GM13976 (cell line): ENCODE data around the gene SLC52A3.

Experiments
- DNase-seq: peaks from one replicate; pipeline ENCODE4 v3.0.0; 2012; ENCODE audit warnings: low spot score
- CTCF ChIP-seq: IDR thresholded peaks from 2 replicates; pipeline ENCODE4 v1.5.1; 2012; ENCODE audit warnings: borderline replicate concordance, mild to moderate bottlenecking; ENCODE audit not compliant: insufficient read depth; ENCODE audit errors: extremely low read depth, missing control alignments, control extremely low read depth
- in situ Hi-C: fragments of 300-500 bp; cut with MboI; formaldehyde crosslinking; loops from one replicate; pipeline ENCODE4 v1.12.0; 2022; ENCODE audit warnings: low sequenced_read_pairs, mixed read lengths, inconsistent platforms; ENCODE audit not compliant: unreplicated experiment

The SLC52A3 gene

DNA sequence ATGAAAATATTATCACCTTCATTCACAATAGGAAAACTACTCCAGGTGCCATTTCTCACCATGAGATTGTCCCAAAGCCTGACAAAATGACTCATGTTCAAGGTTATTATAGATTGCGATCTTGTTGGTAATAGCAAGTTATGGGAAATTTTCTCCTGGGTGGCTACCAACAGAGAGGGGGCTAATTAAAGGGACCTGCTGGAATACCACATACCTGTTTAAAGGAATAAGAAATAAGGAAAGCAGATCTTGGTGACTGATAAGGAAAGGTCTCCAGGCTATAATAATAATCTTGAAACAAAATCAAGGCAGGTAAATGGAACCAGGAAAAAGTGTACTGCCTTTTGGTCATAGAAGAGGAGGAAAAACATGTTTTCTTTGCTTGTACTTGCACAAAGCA lies 1.4 kb downstream of the SLC52A3 start:
- in situ Hi-C loops, result no loop called here
- DNase-seq, result no peak
- TF ChIP-seq CTCF, result no peak

GRCh38 chr20:764255-764654 lies 4.0 kb downstream of the SLC52A3 start:
- no peak for TF ChIP-seq CTCF
- in situ Hi-C loops, result no loop called here
- no peak for DNase-seq

DNA sequence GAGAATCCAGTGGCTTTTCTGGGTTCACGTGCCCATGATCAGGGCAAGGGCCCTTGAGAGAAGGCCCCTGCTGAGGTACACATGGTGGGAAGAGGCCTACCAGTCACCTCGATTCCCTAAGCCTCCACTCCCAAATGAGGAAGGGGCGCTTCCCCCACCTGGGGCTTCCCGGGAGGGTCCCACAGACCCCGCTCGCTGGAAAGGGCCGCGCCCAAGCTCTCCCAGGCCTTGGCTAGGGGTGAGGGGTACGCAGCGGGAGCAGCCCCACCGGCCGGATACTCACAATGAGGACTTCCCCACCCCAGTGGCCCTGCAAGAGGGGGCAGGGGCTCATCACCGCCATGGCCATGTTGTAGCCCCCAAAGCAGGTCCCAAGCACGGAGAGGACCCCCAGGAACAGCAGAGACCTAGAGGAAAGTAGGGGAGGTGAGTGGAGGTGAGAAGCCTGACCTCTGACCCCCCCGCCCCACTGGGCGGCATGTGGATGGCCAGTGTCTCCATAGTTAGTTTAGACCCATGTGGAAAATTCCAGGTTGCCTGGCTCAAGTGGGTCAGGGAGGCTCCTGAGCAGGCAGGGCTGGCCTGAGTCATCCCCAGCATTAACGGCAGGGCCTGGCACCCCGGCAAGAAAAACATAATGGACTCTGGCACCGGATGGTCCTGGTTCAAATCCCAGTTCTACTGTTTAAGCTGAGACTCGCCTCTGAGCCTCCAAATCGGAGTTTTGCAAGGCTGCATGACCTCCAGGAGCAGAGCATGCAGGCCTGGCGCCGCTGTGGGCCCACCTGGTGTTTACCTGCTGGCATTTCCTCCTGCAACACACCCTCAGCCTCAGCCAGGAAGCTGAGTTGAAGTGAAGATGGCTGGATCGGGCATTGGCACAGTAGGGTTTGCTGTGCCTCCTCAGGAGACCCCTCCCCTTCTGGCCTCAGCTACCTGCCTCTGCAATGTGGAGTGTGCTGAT lies 6.6 kb downstream of the SLC52A3 start:
- no peak for DNase-seq
- TF ChIP-seq CTCF, result no peak
- in situ Hi-C loops, result no loop called here

GRCh38 chr20:760751-761417 lies 7.4 kb downstream of the SLC52A3 start:
- in situ Hi-C loops, result no loop called here
- peak; percentile 85 for DNase-seq
- TF ChIP-seq CTCF, result peak; percentile 77

DNA sequence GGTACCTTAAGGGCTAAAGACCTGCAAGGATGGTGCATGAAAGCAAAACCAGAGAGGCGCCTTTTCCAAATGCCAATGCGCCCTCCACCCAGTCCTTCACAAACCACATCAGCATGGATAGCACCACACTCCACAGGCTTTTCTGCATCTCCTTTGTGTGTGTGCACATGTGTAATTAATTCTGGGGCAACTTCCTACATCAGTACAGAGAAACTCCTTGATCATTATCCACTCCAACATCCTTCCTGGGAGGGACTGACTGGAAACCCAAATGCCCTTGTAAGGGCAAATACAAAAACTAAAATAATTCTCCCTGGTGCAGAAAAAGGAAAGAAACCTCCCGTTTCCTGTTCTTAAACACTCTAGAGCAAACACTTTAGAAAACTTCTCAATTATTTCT lies 10.8 kb downstream of the SLC52A3 start:
- in situ Hi-C loops, result no loop called here
- TF ChIP-seq CTCF, result no peak
- DNase-seq, result no peak

DNA sequence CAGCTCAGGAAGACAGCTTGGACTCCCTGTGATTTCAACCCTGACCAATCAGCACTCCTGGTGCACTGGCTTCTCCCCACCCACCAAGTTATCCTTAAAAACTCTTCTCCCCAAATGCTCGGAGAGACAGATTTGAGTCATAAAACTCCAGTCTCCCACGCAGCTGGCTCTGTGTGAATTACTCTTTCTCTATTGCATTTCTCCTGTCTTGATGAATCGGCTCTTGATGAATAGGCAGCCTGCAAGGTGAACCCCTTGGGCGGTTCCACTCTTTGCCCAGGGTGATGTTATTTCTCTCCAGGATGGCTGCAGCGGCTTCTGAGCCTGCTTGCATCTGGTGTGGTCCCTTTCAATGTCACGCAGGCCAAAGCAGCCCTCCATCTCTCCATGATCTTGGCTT lies 12.4 kb downstream of the SLC52A3 start:
- no peak for DNase-seq
- in situ Hi-C loops, result no loop called here
- TF ChIP-seq CTCF, result no peak
